Panc1 (cell line): Measurements from ENCODE around the gene ATP11B. TPM values are rescaled to one million over a fixed set of nuclear protein-coding genes. Genes with fewer than 3 reads are reported as not detected.

Source experiments
- ATAC-seq: fragments of 200-7000 bp; cut with Tn5 transposase; 2 replicates; pipeline ENCODE4 v1.9.1; 2020; ENCODE audit warnings: mild to moderate bottlenecking, moderate library complexity
- Bru-seq: library from RNA; stranded (reverse); fragments of 400-500 nt; gene quantifications from one replicate; lab custom pipeline; 2021; lab: Mats Ljungman, UMichigan
- BruChase-seq, 2 experiments: library from RNA; stranded (reverse); fragments of 400-500 nt; gene quantifications; one replicate each; lab custom pipeline; 2021; lab: Mats Ljungman, UMichigan
- BruUV-seq: library from RNA; stranded (reverse); fragments of 400-500 nt; replicated peaks from 2 replicates; lab custom pipeline; 2021; lab: Mats Ljungman, UMichigan
- CTCF ChIA-PET: fragments of 300-600 bp; sonication (Branson Sonifier 250); formaldehyde crosslinking; loops from one replicate; lab custom pipeline; 2022; ENCODE audit warnings: antibody characterized with exemption; lab: Charles Lee
- POLR2A ChIA-PET: fragments of 300-600 bp; sonication (Branson Sonifier 250); formaldehyde crosslinking; loops from one replicate; lab custom pipeline; 2022; ENCODE audit warnings: antibody characterized with exemption; lab: Charles Lee
- DNase-seq: peaks from one replicate; pipeline ENCODE4 v3.0.0-alpha.2; 2010; ENCODE audit warnings: low read depth, low spot score
- H3K27ac ChIP-seq: 2 replicates; pipeline ENCODE4 v1.5.1; 2011; ENCODE audit warnings: mild to moderate bottlenecking, low read length, inconsistent platforms
- H3K27me3 ChIP-seq: fragments of 200-500 bp; sonication (Bioruptor generic); 2 replicates; pipeline ENCODE4 v1.6.0; 2014; ENCODE audit warnings: low read length, inconsistent platforms; ENCODE audit not compliant: control insufficient read depth, insufficient read depth
- H3K36me3 ChIP-seq: fragments of 200-500 bp; sonication (Bioruptor generic); 2 replicates; pipeline ENCODE4 v1.5.1; 2014; ENCODE audit warnings: inconsistent platforms, mild to moderate bottlenecking, low read length, moderate library complexity; ENCODE audit not compliant: control insufficient read depth, insufficient read depth
- H3K4me1 ChIP-seq: 2 replicates; pipeline ENCODE4 v1.5.1; 2011; ENCODE audit warnings: inconsistent platforms, mild to moderate bottlenecking, low read length, moderate library complexity; ENCODE audit not compliant: control insufficient read depth, insufficient read depth
- H3K4me3 ChIP-seq, 2 experiments: 2 replicates each; pipeline ENCODE4 v1.5.1; 2011 to 2012; ENCODE audit warnings: low read depth in 2 of 2, low read length in 2 of 2, mild to moderate bottlenecking in 2 of 2, inconsistent platforms in 1 of 2, moderate library complexity in 1 of 2
- H3K9me3 ChIP-seq: fragments of 200-500 bp; sonication (Bioruptor generic); 2 replicates; pipeline ENCODE4 v1.5.1; 2014; ENCODE audit warnings: low read depth, mild to moderate bottlenecking, inconsistent platforms, low read length, moderate library complexity; ENCODE audit not compliant: control insufficient read depth, insufficient read depth
- POLR2AphosphoS5 ChIP-seq: IDR thresholded peaks from 2 replicates; pipeline ENCODE4 v1.6.1; 2012; ENCODE audit warnings: mild to moderate bottlenecking, low read depth, low read length, moderate library complexity
- SIN3A ChIP-seq: IDR thresholded peaks from 2 replicates; pipeline ENCODE4 v1.6.1; 2012; ENCODE audit warnings: low read depth, mild to moderate bottlenecking, low read length, moderate library complexity, borderline replicate concordance; ENCODE audit not compliant: insufficient read depth
- TCF7L2 ChIP-seq: IDR thresholded peaks from 2 replicates; pipeline ENCODE4 v1.6.1; 2011; ENCODE audit warnings: mild to moderate bottlenecking, low read depth, low read length, inconsistent platforms
- in situ Hi-C: cut with HindIII; loops from 2 replicates; pipeline ENCODE4 v1.10.0; 2016; ENCODE audit warnings: low sequenced_read_pairs, low pct_unique_long_range_greater_than_20kb
- intact Hi-C: fragments of 100-400 bp; cut with micrococcal nuclease; formaldehyde crosslinking; loops from one replicate; pipeline ENCODE4 v1.10.0; 2022; ENCODE audit not compliant: unreplicated experiment
- long read RNA-seq: library from polyadenylated mRNA; unstranded; transcript quantifications from one replicate; pipeline ENCODE4 v2.0.0, GENCODE V29; 2021; ENCODE audit not compliant: unreplicated experiment
- polyA plus RNA-seq: library from polyadenylated mRNA; unstranded; fragments of >200 nt; gene quantifications from one replicate; pipeline ENCODE4 v1.2.1, GENCODE V29; 2012; ENCODE audit warnings: missing spikeins; ENCODE audit not compliant: insufficient read length
- total RNA-seq: library from RNA; stranded (reverse); gene quantifications from one replicate; pipeline ENCODE4 v1.2.1, GENCODE V29; 2021; ENCODE audit not compliant: unreplicated experiment
- TF ChIP-seq, protein P1 (sequence below), 2 experiments: IDR thresholded peaks; 2 replicates each; pipeline ENCODE4 v1.6.1; 2011 to 2012; ENCODE audit warnings: low read depth in 2 of 2, control low read depth in 1 of 2, low read length in 1 of 2, mild to moderate bottlenecking in 1 of 2, moderate library complexity in 1 of 2; ENCODE audit not compliant: insufficient read depth in 1 of 2
- TF ChIP-seq, protein P2 (sequence below): fragments of 450-650 bp; IDR thresholded peaks from 2 replicates; pipeline ENCODE4 v1.5.1; 2017; ENCODE audit warnings: mild to moderate bottlenecking

Gene ATP11B
- total RNA-seq (108 TPM), Bru-seq, nascent RNA (percentile 89 among the genes with signal in this experiment), BruChase-seq, experiment 1, labeled RNA remaining after a 2-hour chase (percentile 83 among the genes with signal in this experiment), BruChase-seq, experiment 2, labeled RNA remaining after a 6-hour chase (percentile 88 among the genes with signal in this experiment)
- polyA plus RNA-seq = 29.4 TPM
- long read RNA-seq, full-length matches to known transcripts = 77 of 172 reads
- long read RNA-seq, partial matches to known transcripts = 50 of 172 reads
- long read RNA-seq, other reads (novel, unspliced or antisense) = 45 of 172 reads

DNA sequence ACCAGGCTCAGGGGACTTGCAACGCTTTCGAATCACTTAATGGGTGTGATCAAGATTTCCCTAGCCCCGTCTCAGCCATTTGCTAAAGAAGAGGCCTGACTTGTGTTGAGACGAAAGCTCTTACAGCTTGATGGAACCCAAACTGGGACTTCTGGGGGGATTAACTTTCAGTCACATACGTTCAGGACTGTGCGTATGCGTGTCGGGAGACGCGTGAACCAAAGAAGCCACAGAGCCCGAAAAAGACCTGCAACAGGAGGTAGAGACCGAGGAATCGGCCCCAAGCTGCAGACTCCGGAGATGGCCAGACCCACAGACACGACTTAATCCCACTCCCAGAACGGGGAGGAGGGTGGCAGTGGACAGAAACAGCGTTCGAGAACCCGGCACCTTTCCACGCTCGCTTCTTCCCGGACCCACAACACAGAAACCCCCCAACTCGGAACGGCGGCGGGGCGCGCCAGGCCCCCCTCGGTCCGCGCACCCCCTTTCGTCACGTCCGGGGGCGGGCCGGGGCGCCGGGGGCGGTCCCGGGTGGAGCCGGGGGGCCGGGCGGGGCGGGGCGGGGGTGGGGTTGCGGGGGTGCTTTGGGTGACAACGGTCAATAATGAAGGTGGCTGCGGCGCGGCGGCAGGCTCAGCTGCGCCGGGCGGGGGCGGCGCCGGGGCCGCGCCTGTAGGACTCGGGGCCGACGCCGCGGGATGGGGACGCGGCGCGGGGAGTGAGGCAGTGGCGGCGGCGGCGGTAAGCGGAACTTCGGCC lies at the start of gene ATP11B:
ATP11B (plus strand) TSS at position 604 of the 762 bp plus-strand sequence. CDS start 256 bp downstream, outside the sequence.
- peak; percentile 84 for TF ChIP-seq POLR2AphosphoS5
- 0 out of 2 replicates have a peak, but pooled peaks have one; percentile 85 for TF ChIP-seq SIN3A
- TF ChIP-seq, protein P1, sequence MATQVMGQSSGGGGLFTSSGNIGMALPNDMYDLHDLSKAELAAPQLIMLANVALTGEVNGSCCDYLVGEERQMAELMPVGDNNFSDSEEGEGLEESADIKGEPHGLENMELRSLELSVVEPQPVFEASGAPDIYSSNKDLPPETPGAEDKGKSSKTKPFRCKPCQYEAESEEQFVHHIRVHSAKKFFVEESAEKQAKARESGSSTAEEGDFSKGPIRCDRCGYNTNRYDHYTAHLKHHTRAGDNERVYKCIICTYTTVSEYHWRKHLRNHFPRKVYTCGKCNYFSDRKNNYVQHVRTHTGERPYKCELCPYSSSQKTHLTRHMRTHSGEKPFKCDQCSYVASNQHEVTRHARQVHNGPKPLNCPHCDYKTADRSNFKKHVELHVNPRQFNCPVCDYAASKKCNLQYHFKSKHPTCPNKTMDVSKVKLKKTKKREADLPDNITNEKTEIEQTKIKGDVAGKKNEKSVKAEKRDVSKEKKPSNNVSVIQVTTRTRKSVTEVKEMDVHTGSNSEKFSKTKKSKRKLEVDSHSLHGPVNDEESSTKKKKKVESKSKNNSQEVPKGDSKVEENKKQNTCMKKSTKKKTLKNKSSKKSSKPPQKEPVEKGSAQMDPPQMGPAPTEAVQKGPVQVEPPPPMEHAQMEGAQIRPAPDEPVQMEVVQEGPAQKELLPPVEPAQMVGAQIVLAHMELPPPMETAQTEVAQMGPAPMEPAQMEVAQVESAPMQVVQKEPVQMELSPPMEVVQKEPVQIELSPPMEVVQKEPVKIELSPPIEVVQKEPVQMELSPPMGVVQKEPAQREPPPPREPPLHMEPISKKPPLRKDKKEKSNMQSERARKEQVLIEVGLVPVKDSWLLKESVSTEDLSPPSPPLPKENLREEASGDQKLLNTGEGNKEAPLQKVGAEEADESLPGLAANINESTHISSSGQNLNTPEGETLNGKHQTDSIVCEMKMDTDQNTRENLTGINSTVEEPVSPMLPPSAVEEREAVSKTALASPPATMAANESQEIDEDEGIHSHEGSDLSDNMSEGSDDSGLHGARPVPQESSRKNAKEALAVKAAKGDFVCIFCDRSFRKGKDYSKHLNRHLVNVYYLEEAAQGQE (IDR thresholded peaks at IDR 0.05; ENCODE audit: insufficient read depth in 1 of 2, low read depth in 2 of 2, low read length in 1 of 2) = no peak
- TF ChIP-seq, protein P2, sequence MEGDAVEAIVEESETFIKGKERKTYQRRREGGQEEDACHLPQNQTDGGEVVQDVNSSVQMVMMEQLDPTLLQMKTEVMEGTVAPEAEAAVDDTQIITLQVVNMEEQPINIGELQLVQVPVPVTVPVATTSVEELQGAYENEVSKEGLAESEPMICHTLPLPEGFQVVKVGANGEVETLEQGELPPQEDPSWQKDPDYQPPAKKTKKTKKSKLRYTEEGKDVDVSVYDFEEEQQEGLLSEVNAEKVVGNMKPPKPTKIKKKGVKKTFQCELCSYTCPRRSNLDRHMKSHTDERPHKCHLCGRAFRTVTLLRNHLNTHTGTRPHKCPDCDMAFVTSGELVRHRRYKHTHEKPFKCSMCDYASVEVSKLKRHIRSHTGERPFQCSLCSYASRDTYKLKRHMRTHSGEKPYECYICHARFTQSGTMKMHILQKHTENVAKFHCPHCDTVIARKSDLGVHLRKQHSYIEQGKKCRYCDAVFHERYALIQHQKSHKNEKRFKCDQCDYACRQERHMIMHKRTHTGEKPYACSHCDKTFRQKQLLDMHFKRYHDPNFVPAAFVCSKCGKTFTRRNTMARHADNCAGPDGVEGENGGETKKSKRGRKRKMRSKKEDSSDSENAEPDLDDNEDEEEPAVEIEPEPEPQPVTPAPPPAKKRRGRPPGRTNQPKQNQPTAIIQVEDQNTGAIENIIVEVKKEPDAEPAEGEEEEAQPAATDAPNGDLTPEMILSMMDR = no peak
- no peak for TF ChIP-seq TCF7L2
- ChIA-PET CTCF (interaction anchor here (1.0 kb wide), 1 partner anchor 43 kb away, joined by 5 read pairs; no protein-coding TSS in a partner anchor), POLR2A (no interaction called here)
- DNase-seq = peak; percentile 38
- peak within 1 kb of the TSS; percentile 97 for H3K27ac ChIP-seq
- H3K4me3 ChIP-seq = peak within 1 kb of the TSS; percentile 87 to 90
- H3K27me3 ChIP-seq = peaks cover 3% of the 10 kb centered on the region; the same call in 1 of the 2 replicates
- TSS peak; percentile 94 for BruUV-seq
- in situ Hi-C loops (no loop called here), intact Hi-C loops (no loop called here)
- H3K4me1 ChIP-seq = peaks cover 9% of the 10 kb centered on the region
- H3K9me3 ChIP-seq = no peaks in the 10 kb centered on the region
- H3K36me3 ChIP-seq = no peaks in the 10 kb centered on the region; the same call in 1 of the 2 replicates
- peak; percentile 92 for ATAC-seq

DNA sequence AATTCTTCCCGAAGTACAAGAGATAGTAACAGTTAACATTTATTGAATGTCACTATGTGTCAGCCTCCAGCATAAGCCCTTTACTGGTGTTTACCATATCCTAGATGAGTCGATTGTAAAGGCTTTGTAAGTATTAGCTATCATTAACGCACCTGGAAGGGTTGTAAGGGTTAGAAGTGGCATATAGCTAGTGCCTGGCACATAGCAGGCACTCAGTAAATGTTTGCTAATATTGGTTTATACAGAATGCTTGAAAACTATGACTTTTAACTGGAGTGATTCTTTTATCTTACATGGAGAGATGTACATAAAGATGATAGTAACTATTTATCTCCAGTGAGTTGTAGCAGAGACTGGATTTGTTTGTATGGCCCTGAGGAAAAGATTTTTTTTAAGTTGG lies 46.3 kb upstream of the ATP11B start:
- BruUV-seq = no TSS peak
- in situ Hi-C loops (no loop called here), intact Hi-C loops (no loop called here)
- ChIA-PET POLR2A (no interaction called here), CTCF (interaction anchor here (0.7 kb wide), 1 partner anchor 9 kb away, joined by 3 read pairs; no protein-coding TSS in a partner anchor)
- Histone ChIP-seq H3K27ac (no peak overlapping the region), H3K36me3 (no peaks in the 10 kb centered on the region), H3K4me3 (no peak overlapping the region), H3K27me3 (no peaks in the 10 kb centered on the region), H3K4me1 (no peaks in the 10 kb centered on the region), H3K9me3 (no peaks in the 10 kb centered on the region)
- no peak for ATAC-seq
- DNase-seq = no peak
- TF ChIP-seq TCF7L2 (no peak), SIN3A (no peak), POLR2AphosphoS5 (no peak)
- TF ChIP-seq, protein P1 (IDR thresholded peaks at IDR 0.05; ENCODE audit: insufficient read depth in 1 of 2, low read depth in 2 of 2, low read length in 1 of 2) = no peak
- TF ChIP-seq, protein P2 = no peak
